A673 (cell line): ENCODE results near the gene EDA.

Experiments
- EZH2 ChIP-seq: fragments of 200-600 bp; sonication (generic); IDR thresholded peaks from 2 replicates; pipeline ENCODE4 v1.6.1; 2017; ENCODE audit warnings: borderline replicate concordance, low read depth, mild to moderate bottlenecking, mixed read lengths, antibody characterized with exemption, low read length; ENCODE audit not compliant: poor library complexity, severe bottlenecking
- TF ChIP-seq, protein P1 (sequence below): fragments of 300-800, 200-600 bp; sonication (generic); conservative IDR thresholded peaks from 2 replicates; pipeline ENCODE4 v1.5.1; 2017; ENCODE audit warnings: low read depth, mild to moderate bottlenecking, antibody characterized with exemption, low read length, moderate library complexity, mixed read lengths

DNA sequence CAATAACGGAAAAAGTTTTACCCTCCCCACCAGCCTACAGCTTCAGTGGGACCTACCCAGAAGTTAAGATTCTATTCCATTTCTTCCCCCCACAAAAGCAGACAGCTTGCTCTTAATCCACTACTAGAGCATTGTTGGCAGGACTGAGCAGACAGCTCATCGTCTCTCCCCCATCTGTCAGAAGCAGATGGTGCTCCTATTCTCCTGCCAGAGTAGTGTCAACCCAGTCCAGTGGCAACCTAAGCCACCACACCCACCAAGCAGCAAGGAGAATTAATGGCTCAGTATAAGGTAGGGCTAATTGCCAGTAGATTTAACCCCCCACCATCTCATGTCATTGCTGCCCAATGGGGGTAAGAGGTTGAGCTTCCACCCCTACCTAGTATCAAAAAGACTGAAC lies 371.8 kb downstream of the EDA start:
- no peak for TF ChIP-seq EZH2
- TF ChIP-seq, protein P1, sequence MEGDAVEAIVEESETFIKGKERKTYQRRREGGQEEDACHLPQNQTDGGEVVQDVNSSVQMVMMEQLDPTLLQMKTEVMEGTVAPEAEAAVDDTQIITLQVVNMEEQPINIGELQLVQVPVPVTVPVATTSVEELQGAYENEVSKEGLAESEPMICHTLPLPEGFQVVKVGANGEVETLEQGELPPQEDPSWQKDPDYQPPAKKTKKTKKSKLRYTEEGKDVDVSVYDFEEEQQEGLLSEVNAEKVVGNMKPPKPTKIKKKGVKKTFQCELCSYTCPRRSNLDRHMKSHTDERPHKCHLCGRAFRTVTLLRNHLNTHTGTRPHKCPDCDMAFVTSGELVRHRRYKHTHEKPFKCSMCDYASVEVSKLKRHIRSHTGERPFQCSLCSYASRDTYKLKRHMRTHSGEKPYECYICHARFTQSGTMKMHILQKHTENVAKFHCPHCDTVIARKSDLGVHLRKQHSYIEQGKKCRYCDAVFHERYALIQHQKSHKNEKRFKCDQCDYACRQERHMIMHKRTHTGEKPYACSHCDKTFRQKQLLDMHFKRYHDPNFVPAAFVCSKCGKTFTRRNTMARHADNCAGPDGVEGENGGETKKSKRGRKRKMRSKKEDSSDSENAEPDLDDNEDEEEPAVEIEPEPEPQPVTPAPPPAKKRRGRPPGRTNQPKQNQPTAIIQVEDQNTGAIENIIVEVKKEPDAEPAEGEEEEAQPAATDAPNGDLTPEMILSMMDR: no peak
